HG03066 (cell line): ENCODE results near the gene YPEL3.
A peak's percentile ranks its signal among the peaks of the same experiment; 100 is the strongest.

ENCODE experiments used
- ATAC-seq: cut with Tn5 transposase; IDR thresholded peaks from one replicate; pipeline ENCODE4 v1.9.1; 2021; ENCODE audit warnings: low read depth; ENCODE audit not compliant: unreplicated experiment

Gene YPEL3

GRCh38 chr16:30075503-30076275 is 20.3 kb downstream of the YPEL3 start, which contains the start of gene PPP4C:
PPP4C (plus strand) TSS chr16:30075994; CDS start chr16:30076378, 384 bp downstream.
- peak; percentile 79 for ATAC-seq

GRCh38 chr16:30070490-30070889 is 25.5 kb downstream of the YPEL3 start:
- no peak for ATAC-seq

DNA sequence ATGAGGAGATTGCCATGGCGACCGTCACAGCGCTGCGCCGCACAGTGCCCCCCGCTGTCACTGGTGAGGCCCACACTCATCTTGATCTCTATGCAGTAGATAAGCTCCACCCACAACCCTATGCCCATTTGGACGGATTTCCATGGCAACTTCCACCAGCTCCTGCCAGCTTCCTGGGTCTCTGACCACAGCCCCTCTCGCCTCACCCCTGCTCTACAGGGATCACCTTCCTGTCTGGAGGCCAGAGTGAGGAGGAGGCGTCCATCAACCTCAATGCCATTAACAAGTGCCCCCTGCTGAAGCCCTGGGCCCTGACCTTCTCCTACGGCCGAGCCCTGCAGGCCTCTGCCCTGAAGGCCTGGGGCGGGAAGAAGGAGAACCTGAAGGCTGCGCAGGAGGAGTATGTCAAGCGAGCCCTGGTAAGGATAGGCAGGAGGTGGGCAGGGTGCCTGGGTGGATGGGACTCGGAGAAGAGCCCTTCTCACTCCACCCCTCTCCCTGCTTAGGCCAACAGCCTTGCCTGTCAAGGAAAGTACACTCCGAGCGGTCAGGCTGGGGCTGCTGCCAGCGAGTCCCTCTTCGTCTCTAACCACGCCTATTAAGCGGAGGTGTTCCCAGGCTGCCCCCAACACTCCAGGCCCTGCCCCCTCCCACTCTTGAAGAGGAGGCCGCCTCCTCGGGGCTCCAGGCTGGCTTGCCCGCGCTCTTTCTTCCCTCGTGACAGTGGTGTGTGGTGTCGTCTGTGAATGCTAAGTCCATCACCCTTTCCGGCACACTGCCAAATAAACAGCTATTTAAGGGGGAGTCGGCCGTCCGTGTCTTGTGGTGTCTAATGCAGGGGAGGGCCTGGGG is 26.2 kb downstream of the YPEL3 start:
- ATAC-seq: no peak

- ATAC-seq: no peak
Observed at GRCh38 chr16:30068750-30069610, 27.0 kb downstream of the YPEL3 start.

DNA sequence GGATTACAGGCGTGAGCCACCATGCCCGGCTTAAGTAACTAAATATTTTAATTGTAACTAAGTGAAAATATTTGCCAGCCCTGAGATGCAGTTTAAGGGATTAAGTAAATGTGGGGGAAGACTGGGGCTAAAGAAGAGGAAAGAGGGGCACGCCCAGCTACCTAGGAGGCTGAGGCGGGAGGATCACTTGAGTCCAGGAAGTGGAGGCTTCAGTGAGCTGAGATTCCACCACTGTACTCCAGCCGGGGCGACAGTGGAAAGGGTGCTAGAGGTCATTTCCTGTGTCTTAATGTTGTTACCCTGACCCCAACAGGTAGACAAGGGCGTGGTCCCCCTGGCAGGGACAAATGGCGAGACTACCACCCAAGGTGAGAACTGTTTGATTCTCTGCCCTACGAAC is 27.7 kb downstream of the YPEL3 start:
- no peak for ATAC-seq

- ATAC-seq: no peak
Observed at GRCh38 chr16:30067584-30067916, 28.5 kb downstream of the YPEL3 start.

DNA sequence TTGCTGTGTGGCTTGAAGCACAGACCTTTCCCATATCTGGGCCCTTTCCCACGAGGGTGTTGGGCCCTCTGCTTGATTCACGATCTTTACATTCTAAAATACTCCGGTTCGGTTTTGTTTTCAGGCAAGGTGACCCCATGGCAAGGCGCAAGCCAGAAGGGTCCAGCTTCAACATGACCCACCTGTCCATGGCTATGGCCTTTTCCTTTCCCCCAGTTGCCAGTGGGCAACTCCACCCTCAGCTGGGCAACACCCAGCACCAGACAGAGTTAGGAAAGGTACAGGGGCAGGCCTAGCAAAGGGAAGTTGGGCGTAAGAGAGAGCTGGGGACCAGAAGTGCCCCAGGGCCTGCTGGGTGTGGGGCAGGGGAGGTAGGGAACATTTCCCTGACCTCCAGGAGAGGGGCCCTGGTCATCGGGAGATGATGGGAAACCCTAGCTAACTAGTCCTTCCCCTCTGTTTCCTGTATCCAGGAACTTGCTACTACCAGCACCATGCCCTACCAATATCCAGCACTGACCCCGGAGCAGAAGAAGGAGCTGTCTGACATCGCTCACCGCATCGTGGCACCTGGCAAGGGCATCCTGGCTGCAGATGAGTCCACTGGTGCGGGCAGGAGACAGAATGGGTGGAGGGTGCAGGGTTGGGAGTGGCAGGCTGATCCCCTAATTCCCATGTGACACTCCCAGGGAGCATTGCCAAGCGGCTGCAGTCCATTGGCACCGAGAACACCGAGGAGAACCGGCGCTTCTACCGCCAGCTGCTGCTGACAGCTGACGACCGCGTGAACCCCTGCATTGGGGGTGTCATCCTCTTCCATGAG is 29.0 kb downstream of the YPEL3 start:
- ATAC-seq: no peak

DNA sequence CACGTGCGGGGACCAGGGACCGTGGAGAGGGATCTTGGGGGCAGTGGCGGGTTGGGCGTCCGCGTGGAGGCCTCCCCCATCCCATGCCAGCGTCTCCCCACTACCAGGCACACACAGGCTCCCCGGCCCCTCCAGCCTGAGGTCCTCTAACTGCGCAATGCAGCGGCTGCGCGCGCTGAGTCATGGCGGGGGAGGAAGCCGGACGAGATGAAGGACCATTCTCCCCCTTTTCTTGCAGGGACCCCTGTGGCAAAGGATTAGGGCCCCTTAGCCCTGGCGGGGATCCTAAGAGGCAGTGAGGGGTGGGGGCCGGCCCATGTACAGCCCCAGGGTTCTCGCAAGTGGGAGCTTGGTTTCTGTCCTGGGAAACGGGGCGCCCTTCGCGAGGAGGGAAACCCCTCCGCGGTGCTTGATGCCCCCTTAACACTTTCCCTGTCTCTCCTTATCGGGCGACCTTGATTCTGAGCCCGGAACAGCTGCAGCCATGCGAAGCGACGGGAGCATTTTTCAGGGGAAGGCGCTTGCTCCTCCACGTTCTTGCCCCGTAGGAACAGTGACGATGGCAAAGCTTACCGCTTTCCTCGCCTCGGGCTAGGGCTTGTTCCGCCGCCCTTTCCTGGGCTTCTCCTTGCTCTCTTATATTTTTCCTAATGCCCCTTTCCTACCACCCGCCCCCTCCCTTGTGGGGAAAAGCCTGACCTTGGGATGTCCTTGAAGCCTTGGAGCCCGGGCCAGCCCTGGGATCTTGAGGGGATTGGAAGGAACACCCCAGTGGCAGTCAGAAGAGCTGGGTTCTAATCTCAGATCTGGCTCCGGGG is 29.9 kb downstream of the YPEL3 start:
- no peak for ATAC-seq

DNA sequence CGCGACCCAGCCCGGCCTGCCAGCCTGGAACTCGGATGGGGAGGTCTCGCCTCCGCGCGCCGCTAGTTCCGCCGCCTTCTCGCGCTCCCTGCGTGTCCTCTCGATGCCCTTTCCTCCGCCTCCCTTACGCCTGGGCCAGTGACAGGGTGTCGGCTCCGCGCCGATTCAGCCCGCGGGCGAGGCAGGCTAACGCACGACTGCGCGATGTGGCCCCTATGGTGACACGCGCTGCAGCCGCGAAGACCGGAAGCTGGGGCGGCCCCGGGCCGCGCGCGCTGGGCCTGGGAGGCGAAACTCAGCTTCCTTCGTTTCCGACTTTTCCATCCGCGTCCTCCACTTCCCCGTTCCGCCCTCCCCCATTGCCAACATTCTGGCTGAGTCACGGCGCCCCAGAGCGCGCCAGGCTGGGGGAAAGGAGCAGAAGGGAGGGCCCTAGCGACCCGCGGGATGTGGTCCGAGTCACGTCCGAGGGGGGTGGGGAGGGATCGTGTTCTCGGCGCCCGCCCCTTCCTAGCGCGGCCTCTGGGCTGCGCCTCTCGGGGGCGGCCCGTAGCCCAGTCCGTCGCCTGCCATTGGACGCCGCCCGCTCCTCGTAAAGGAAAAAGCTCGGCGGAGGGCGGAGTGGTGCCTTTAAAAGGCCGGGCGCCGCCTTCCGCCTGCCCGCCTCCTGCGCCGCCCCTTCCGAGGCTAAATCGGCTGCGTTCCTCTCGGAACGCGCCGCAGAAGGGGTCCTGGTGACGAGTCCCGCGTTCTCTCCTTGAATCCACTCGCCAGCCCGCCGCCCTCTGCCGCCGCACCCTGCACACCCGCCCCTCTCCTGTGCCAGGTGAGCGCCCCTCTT is 30.7 kb downstream of the YPEL3 start, which contains the start of gene ALDOA:
Gene ALDOA (plus strand): TSS at position 659 of the 841 bp plus-strand sequence. CDS start 1,138 bp downstream, outside the sequence.
- peak; percentile 72 for ATAC-seq

- no peak for ATAC-seq
Observed at GRCh38 chr16:30064729-30065101, 31.3 kb downstream of the YPEL3 start.

GRCh38 chr16:30063893-30064728 is 31.9 kb downstream of the YPEL3 start:
- no peak for ATAC-seq

GRCh38 chr16:30063278-30063892 is 32.6 kb downstream of the YPEL3 start:
- no peak for ATAC-seq

DNA sequence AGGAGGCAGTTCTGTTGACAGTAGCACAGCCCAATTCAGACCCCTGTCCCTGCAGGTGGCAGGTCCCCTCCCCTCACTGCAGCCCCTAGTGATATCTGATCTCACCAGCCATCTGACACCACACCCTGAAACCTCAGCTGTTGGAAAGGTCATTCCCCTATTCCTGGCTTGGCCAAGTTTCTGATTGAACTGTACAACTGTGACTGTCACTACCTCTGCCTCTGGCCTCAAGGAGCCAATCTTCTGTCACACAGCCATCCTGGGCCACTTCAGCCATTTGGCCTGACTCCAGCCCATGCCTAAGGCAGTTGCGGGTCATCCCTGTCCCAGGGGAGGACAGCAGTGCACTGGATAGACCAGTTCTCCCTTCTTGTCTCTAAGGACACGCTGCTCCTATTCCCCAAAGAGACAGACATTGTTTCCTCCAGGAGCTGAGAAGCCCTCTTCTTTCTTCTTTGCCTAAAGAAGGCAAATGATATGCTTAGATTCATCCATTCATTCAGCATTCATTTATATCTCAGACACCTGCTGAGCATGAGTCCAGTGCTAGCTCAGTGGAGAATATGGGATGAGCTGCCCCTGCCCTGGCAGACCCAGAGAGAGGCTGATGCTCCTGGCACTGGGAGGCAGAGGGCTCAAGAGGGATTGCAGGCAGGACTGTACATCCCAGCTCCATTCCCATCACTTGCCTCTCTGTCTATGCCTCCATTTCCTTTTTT is 35.0 kb downstream of the YPEL3 start:
- no peak for ATAC-seq

DNA sequence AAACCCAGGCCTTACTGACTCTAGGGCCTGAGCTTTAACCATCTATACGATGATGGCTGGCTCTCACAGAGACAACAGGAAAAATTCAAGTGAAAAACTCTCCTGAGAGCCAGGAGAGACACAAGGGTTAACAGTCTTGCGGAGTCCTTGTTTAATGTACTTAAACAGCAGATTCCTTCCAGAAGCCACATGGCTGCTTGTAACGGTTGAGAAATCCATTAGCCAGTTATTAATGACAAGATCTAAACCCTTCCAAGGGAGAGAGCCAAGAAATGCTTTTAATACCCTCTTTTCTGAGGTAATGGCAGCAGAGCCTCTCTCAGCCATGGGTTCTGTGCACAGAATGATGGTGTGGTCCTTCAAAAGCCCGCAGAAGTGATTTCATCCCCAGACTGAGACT is 35.7 kb downstream of the YPEL3 start:
- no peak for ATAC-seq

GRCh38 chr16:30054959-30055553 is 41.0 kb downstream of the YPEL3 start:
- no peak for ATAC-seq

GRCh38 chr16:30054451-30054850 is 41.6 kb downstream of the YPEL3 start:
- ATAC-seq: no peak
